Activated CD8-positive, alpha-beta memory T cell treated with anti-CD3 and anti-CD28 coated beads for 24 hours (primary cell): ENCODE results near the gene GAS1.

Experiments used
- DNase-seq: peaks from one replicate; pipeline ENCODE4 v3.0.0-alpha.2; 2020

GAS1 gene

GRCh38 chr9:86921151-86921923, 26.0 kb downstream of the GAS1 start:
- DNase-seq: no peak

GRCh38 chr9:86918556-86918955, 28.8 kb downstream of the GAS1 start:
- DNase-seq: no peak

DNA sequence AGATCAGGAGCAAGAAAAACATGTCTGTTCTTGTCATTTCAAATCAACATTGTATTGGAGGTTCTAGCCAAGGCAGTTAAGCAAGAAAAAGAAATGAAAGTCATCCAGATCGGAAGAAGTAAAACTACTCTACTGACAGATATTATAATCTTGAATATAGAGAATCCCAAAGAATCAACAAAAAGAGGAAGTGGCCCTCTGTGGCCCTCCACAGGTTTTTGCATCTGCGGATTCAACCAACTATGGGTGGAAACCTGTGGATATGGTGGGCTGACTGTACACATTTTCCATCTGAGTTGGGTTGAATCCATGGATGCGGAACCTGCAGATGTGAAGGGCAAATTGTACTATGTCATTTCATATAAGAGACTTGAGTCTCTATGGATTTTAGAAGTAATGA, 35.1 kb downstream of the GAS1 start:
- no peak for DNase-seq

- no peak for DNase-seq
Measured at GRCh38 chr9:86909388-86909787, 37.9 kb downstream of the GAS1 start.

DNA sequence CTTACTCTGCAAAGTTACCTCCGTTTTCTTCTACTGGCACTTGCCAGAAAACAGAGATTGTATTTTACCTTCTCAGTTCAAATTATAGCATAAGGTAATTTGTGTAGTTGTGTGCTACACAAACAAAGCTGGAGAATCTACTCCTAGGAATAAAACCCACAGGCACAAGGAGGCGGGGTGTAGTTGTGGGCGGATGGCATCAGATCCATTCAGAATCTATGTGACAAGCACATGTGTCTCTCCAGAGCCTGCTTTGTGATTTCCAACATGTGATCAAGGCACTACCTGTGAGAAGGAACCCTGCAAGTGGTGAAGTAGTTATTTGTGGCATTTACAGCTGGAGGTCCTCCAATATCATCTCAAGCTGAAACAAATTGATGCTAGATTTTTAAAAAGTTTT, 39.0 kb downstream of the GAS1 start:
- DNase-seq: no peak

DNA sequence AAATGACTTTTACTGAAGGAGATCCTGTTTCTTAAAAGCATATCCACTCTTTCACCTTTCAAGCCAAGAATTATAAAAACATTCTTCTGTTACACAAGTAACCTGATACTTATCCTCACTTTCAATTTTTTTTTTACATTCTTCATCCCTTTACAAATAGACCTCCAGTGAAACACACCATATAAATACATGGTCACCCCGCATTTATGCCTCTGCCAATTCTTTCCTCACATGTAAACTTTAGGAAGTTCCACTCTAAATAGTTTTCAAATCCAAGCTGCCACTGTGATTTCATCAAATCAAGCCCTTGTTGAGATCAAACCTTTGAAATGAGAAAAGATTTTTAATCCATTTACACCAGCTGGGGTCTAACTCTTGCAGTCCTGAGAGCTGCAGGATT, 40.0 kb downstream of the GAS1 start:
- no peak for DNase-seq

DNA sequence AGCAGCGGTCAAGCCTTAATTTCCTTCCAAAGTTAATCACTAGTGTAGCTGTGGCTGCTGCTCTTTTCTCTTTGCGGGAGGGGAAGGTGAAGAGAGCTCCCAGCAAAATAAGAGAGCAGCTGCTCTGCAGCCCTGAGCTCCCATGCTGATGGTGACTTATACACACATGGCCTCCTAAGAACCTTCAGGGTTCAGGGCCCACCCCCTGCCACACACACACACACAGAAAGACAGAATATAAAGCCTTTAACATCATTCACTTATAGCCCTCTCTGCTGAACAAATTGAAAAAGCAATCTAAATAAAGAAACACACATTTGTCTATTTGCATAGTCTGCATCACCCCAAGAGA, 43.6 kb downstream of the GAS1 start:
- no peak for DNase-seq

GRCh38 chr9:86902991-86903733, 44.1 kb downstream of the GAS1 start:
- no peak for DNase-seq

DNA sequence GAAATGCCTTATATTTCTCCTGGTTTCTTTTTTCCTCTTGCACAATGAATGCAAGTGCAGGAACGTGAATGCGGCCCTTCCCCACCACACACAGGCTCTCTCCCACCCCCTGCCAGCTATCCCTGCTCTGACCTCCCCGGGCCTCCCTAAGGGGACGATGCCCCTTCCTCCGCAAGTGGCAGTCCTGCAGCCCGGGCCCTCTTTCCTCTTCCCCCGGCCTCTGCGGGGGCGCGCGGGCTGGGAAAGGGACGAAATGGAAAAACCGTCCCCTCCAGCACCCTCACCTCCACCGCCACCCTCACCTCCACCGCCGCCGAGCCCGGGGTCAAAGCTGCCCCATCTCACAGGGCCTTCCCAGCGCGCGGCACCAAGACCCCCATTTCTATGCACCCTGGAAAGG, 44.7 kb downstream of the GAS1 start:
- DNase-seq: no peak

DNA sequence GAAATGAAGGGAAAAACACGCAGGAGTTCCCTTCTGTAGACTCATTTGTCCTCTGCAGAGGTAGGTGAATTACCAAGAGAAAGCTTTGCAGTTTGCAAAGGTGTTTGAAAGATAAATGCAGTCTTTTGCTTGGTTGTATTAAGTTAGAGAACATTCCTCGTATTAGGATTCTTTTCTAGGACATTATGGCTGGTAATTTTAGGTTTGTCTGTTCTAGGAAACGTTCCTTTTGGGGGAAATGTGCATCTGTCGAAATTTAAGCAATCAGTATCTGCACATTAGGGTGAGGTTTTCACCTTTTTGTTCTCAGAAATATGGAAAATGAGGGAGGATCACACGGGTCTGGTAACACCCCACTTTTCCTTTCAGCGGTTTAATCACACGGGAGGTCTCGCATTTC, 45.1 kb downstream of the GAS1 start:
- DNase-seq: no peak

DNA sequence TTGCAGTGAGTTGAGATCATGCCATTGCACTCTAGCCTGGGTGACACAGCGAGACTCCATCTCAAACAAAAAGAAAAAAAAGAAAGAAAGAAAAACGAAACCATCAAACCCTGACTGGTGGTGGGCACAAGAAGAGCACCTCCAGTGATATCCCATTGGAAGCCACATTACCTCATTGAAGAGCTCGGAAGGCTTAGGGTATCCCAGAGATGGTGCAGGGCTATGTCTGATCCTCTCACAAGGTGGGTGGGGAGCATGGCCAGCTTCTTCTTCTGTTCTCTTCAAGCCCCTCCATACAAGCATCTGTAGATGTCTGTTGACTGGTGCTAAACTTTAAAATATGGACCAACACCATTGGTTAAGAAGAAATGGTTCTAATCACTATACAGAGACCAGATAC, 45.8 kb downstream of the GAS1 start:
- DNase-seq: no peak
